Prostate gland (tissue), 2 donors: ENCODE results near the gene CXXC5. TPM values are rescaled to one million over a fixed set of nuclear protein-coding genes. Genes with fewer than 3 reads are reported as not detected.

Source experiments
- DNase-seq: peaks from one replicate; pipeline ENCODE4 v3.0.0-alpha.2; 2019; ENCODE audit warnings: low spot score
- H3K27ac ChIP-seq, 2 donors: fragments of 200-600 bp; sonication (generic); 2 replicates each; pipeline ENCODE4 v1.5.1; 2017 to 2019
- H3K27me3 ChIP-seq: fragments of 200-600 bp; sonication (generic); replicated peaks from 2 replicates; pipeline ENCODE4 v1.5.1; 2019; ENCODE audit not compliant: insufficient read depth
- H3K36me3 ChIP-seq, 2 donors: fragments of 200-600 bp; sonication (generic); 1 replicate in 1 of 2; 2 replicates in 1 of 2; pipeline versions ENCODE4 v1.5.1 to v1.8.1; 2017 to 2019
- H3K4me1 ChIP-seq: fragments of 200-600 bp; sonication (generic); replicated peaks from 2 replicates; pipeline ENCODE4 v1.5.1; 2019
- H3K4me3 ChIP-seq, 2 donors: fragments of 200-600 bp; sonication (generic); 2 replicates each; pipeline ENCODE4 v1.5.1; 2017 to 2019
- H3K9me3 ChIP-seq: fragments of 200-600 bp; sonication (generic); 2 replicates; pipeline ENCODE4 v1.5.1; 2017
- POLR2A ChIP-seq: fragments of 450-650 bp; IDR thresholded peaks from one replicate; pipeline ENCODE4 v1.6.1; 2016; ENCODE audit warnings: antibody characterized with exemption, mild to moderate bottlenecking
- POLR2AphosphoS5 ChIP-seq: sonication (generic); formaldehyde crosslinking; IDR thresholded peaks from one replicate; pipeline ENCODE4 v1.6.1; 2017; ENCODE audit warnings: antibody characterized with exemption
- WGBS: methylation state at CpG from one replicate; pipeline ENCODE4 v1.1.5; 2018; 5-methylcytosine and 5-hydroxymethylcytosine counted together
- intact Hi-C: fragments of 100-400 bp; cut with DNase I; formaldehyde crosslinking; loops from one replicate; pipeline ENCODE4 v1.14.2; 2022
- total RNA-seq, 2 donors: library from RNA; depleted of rRNA; stranded (reverse); fragments of >200 nt; gene quantifications; one replicate each; pipeline ENCODE4 v1.1.0, GENCODE V29; 2016
- TF ChIP-seq, protein P1 (sequence below), 4 experiments: fragments of 200-600 bp in 2 of 4; fragments of 450-650 bp in 2 of 4; sonication (generic) in 2 of 4; IDR thresholded peaks; 1 replicate in 3 of 4; 2 replicates in 1 of 4; pipeline ENCODE4 v1.5.1; 2016 to 2019; ENCODE audit warnings: antibody characterized with exemption in 4 of 4, mild to moderate bottlenecking in 2 of 4, moderate library complexity in 2 of 4

Gene CXXC5
- total RNA-seq, 2 donors from 2014 or later: 47.4 to 47.7 TPM

DNA sequence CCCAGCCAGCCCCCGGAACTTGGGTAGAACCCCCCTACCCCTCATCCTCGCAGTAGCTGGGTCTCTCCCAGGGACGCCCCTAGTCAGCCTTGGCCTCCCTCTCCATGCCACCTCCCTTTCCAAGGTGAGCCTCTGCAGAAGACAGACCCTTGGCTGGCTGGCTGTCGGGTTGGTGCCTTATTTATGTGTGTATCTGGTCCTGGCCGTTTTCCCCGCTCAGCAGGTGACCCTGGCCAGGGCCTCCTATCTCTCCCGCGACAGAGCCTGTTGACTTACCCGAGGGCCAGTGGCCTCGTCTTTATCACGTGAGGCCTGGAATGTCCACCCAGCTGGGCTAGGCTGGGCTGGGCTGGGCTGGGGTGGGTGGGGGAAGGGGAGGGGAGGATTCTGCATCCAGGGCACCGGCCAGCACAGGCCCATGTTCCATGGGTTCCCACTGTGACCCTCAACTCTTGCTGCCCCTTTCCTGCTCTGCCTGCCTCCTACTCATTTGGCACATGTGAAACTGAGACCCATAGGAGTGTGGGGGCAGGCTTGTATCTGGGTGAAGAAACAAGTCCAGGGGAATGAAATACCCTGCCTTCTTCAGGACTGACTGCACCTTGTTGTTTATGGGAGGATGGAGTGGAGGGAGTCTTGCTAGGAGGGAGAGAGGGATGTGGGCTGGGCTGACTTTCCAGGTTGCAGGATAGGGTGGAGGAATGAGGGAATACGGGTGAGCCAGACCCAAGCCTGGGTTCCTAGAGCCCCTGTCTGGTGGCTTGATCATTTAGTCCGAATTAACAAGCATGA, 3.1 kb downstream of the CXXC5 start:
- Histone ChIP-seq H3K4me3 (peak overlapping the region; percentile 79 to 89), H3K4me1 (peaks cover 34% of the 10 kb centered on the region), H3K36me3 (no peaks in the 10 kb centered on the region), H3K27me3 (no peaks in the 10 kb centered on the region), H3K9me3 (no peaks in the 10 kb centered on the region), H3K27ac (peak overlapping the region; percentile 88 to 94)
- peak; percentile 69 for DNase-seq
- 40% methylated on average over 14 of the region's 14 CpGs for whole genome bisulfite sequencing
- intact Hi-C loops: no loop called here
- TF ChIP-seq POLR2AphosphoS5: peak; percentile 54
- TF ChIP-seq POLR2A: peak; percentile 23
- TF ChIP-seq, protein P1, sequence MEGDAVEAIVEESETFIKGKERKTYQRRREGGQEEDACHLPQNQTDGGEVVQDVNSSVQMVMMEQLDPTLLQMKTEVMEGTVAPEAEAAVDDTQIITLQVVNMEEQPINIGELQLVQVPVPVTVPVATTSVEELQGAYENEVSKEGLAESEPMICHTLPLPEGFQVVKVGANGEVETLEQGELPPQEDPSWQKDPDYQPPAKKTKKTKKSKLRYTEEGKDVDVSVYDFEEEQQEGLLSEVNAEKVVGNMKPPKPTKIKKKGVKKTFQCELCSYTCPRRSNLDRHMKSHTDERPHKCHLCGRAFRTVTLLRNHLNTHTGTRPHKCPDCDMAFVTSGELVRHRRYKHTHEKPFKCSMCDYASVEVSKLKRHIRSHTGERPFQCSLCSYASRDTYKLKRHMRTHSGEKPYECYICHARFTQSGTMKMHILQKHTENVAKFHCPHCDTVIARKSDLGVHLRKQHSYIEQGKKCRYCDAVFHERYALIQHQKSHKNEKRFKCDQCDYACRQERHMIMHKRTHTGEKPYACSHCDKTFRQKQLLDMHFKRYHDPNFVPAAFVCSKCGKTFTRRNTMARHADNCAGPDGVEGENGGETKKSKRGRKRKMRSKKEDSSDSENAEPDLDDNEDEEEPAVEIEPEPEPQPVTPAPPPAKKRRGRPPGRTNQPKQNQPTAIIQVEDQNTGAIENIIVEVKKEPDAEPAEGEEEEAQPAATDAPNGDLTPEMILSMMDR (IDR thresholded peaks at IDR 0.05): no peak

DNA sequence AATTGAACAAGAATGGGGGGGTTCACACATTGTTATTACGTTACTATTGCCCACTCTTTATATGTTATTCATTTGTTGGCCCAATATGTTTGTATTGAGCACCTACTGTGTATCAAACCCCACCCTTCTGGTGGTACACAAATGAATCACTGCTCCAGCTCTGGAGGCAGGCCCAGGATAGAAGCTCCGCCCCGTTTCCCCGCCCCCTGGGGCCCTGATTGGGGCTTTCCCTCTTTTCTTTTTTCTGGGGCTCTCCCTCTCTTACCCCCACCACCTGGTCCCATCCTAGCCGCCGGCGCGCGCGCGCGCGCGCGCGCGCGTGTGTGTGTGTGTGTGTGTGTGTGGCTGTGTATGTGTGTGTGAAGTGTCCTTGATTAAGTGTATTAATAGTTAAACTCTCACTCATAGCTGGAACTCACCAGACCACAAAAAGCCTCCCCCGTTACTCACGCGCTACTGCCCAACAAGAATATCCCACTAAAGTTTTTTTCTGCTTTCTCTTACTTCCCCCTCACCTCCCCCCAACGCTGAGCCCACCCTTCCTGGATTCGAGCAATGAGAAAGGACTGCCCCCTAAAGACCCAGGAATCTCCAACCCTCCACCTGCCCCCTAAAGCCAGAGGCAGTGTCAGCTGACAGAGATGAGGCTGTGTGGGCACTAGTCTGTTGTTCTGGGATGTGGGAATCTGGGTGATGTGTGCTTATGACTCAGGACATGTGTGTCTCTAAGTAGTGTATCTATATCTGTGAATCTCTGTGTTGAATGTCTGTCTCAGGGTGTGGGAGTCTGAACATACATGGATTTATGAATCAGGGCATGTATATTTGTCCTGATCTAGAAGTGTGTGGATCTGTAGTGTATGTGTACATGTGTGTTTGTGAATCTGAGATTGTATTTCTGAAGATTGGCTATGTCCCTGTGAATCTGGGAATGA, 4.0 kb downstream of the CXXC5 start:
- H3K27ac ChIP-seq: peak overlapping the region; percentile 88 to 94
- H3K36me3 ChIP-seq: no peaks in the 10 kb centered on the region
- WGBS: 11% methylated on average over 23 of the region's 23 CpGs
- H3K4me1 ChIP-seq: peaks cover 41% of the 10 kb centered on the region
- H3K9me3 ChIP-seq: no peaks in the 10 kb centered on the region
- peak; percentile 77 for DNase-seq
- intact Hi-C loops: no loop called here
- no peak overlapping the region for H3K4me3 ChIP-seq
- TF ChIP-seq POLR2AphosphoS5 (peak; percentile 46), POLR2A (no peak)
- TF ChIP-seq, protein P1 (IDR thresholded peaks at IDR 0.05): peak in 1 of 4 experiments; percentile 9
- H3K27me3 ChIP-seq: no peaks in the 10 kb centered on the region

DNA sequence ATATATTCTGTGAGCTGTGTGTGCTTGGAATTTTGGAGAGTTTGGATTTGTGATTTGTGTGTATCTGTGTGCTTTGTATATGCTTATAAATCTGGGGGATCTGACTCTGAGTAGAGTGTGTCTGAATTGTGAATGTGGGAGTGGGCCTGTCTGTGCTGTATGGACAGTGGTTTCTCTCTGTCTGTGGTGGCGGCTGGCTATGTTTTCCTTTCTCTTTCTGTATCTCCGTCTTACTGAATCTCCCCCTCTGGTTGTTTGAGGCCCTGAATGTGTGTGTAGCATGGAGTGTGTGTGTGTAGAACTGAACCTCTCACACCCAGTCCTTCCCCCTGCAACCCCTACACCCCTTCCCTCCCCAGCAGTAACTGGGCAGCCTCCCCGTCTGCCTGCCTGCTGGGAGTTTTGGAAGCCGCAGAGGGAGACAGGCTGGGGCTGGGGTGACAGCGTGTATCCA, 4.7 kb downstream of the CXXC5 start:
- Histone ChIP-seq H3K4me1 (peaks cover 47% of the 10 kb centered on the region), H3K27ac (peak overlapping the region; percentile 88 to 94), H3K27me3 (no peaks in the 10 kb centered on the region), H3K36me3 (no peaks in the 10 kb centered on the region), H3K4me3 (no peak overlapping the region), H3K9me3 (no peaks in the 10 kb centered on the region)
- 42% methylated on average over 5 of the region's 5 CpGs for WGBS
- TF ChIP-seq POLR2AphosphoS5 (no peak), POLR2A (no peak)
- TF ChIP-seq, protein P1 (IDR thresholded peaks at IDR 0.05): no peak
- DNase-seq: no peak
- intact Hi-C loops: no loop called here

DNA sequence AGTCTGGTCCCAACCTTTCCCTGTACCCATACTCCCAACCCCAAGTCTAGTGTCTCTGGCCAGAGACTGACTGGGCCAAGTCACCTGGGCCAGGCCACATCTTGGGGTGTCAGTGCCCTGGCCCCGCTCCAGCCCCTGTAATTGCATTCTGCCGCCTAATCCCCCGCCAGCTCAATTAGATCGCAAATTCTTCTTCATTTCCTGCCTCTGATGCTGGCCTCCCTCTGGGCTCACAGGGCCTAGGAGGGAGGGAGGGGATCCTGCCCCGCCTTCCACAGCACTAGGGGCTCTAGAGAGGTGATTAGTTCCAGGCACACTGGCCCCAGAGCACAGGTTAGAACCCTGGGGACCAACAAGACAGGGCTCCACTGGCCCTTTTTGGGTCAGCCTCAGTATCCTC, 5.5 kb downstream of the CXXC5 start:
- intact Hi-C loops: no loop called here
- Histone ChIP-seq H3K9me3 (no peaks in the 10 kb centered on the region), H3K4me3 (no peak overlapping the region), H3K4me1 (peaks cover 53% of the 10 kb centered on the region), H3K36me3 (no peaks in the 10 kb centered on the region), H3K27ac (peak overlapping the region; percentile 22 to 94), H3K27me3 (no peaks in the 10 kb centered on the region)
- DNase-seq: no peak
- TF ChIP-seq, protein P1 (IDR thresholded peaks at IDR 0.05): no peak
- no peak for TF ChIP-seq POLR2AphosphoS5
- no peak for TF ChIP-seq POLR2A
- WGBS: 89% methylated on average over 5 of the region's 5 CpGs
